ENCODE results near the gene VASH1. TPM values are rescaled to one million over a fixed set of nuclear protein-coding genes. Genes with fewer than 3 reads are reported as not detected.
A peak's percentile ranks its signal among the peaks of the same experiment; 100 is the strongest.

VASH1 gene
- total RNA-seq, 1 donor from 2014 or later: 90.8 TPM

- peak; percentile 36 for DNase-seq
These were observed 11.3 kb downstream of the VASH1 start for GRCh38 chr14:76772300-76773187.

DNA sequence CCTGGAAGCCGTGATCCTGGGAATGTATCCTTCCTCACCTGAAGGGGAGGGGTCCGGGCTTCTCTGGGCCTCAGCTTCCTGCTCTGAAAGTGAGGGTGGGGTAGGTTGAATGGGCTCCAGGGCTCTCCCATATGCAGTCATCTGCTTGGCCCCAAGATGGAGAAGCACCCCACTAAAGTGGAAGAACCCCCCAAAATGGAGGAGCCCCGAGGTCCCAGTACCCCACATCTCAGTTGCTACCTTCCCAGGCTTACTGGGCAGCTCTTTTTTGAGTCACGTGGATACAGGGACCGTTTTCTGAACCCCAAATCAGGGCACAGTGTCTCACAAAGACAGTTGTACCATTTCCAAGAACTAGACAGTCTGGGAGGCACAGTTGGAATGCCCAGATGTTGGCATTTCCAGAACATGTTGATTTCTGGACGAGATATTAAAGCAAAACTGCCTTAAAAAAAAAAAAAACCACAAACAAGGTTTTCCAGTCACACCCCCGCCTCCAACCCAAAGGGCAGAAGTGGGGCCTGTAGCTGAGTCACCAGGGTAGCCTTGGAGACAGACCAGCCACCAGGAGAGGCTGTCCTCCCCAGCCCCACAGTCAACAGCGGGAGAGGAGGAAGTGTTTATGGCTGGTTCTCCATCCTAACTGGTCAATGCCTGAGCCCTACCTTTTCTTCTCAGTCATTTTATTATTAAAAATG is 12.1 kb downstream of the VASH1 start:
- DNase-seq: peak; percentile 28

- no peak for DNase-seq
These were observed 12.9 kb downstream of the VASH1 start for GRCh38 chr14:76773956-76774820.

- DNase-seq: no peak
These were observed 13.8 kb downstream of the VASH1 start for GRCh38 chr14:76774821-76775694.

DNA sequence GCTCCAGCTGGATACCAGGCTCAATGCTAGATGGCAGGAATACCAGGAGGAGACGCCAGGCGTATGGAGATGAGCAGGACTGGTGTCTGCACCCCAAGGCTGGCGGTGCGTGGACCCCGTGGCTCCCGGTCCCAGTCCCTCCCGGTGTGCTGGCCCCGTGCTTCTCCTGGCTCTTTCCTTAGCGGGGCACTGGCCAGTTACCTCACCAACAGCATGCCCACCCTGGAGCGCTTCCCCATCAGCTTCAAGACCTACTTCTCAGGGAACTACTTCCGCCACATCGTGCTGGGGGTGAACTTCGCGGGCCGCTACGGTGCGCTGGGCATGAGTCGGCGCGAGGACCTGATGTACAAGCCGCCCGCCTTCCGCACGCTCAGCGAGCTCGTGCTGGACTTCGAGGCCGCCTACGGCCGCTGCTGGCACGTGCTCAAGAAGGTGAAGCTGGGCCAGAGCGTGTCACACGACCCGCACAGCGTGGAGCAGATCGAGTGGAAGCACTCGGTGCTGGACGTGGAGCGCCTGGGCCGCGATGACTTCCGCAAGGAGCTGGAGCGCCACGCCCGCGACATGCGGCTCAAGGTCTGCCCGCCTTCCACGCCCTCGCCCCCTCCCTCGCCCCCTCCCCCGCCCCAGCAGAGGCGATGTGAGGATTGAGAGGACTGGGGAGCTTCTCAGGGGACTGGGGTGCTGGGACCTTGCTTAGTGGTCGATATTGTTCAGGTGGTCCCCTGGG is 14.6 kb downstream of the VASH1 start:
- no peak for DNase-seq

- DNase-seq: no peak
These were observed 15.4 kb downstream of the VASH1 start for GRCh38 chr14:76776428-76777251.

- no peak for DNase-seq
These were observed 16.5 kb downstream of the VASH1 start for GRCh38 chr14:76777721-76778120.

DNA sequence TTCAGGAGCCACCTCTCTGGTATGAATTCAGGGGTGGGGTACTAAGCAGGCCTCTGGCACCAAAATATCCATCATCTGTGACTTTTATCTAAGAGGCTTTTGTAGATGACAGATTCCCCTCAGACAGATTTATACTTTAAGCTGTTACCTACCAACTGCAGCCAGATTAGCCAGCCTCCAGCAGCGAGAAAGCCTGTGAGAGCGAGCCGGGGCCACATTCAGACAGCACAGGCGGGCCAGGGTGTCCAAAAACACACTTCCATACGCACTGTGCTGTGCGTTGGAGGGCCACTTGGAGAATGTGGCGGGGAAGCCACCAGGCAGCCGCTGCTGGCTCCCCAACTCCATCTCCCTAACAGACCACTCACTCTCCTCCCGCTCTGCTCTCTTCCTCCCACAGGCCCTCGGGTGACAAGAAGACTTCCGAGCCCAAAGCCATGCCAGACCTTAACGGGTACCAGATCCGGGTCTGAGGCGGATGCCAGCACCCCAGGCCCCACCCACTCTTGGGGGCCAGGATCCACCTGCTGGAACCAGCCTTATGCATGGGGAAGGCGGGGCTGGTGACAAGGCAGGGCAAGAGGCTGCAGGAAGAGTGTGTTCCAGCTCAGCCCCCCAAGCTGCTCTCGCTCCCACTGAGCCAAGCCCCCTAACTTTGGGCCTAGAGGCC is 17.4 kb downstream of the VASH1 start:
- DNase-seq: no peak

GRCh38 chr14:76779221-76780057 is 18.2 kb downstream of the VASH1 start:
- DNase-seq: no peak

GRCh38 chr14:76780058-76780345 is 18.7 kb downstream of the VASH1 start:
- DNase-seq: no peak

- no peak for DNase-seq
These were observed 19.1 kb downstream of the VASH1 start for GRCh38 chr14:76780360-76780759.

DNA sequence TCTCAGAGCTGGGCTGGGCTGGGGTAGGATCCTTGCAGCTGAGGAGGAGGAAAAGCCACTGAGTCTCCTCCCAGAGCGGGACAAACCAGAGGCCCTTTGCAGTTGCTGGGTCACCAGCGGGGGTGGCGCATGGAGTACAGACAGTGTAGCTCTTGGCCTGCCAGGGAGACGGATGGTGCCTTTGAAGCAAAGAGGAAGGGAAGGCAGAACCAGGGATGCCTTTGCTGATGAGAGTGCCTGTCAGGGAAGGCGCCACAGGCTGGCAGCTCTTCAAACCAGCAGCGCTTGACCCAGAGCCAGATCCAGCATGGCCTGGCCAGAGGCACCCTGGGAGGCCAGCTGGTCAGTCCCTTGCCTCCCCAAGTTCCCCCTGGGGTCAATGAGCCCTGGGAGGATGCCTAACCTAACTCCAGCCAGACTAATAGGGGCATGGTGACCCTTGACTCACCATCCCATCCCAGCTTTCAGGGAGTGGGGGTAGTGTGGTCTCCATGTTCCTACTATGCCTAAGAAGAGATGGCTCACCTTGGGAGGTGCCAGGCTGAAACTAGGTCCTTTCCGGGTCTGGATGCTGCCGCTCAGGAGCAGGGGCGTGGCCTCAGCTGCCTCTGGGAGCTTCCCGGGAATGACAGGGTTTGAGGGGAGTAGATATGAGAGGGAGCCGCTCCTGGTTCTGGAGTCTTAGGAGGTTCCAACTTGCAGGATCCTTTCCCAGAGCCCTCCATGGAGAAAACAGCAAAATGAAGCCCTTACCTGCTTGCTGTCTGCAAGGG is 19.8 kb downstream of the VASH1 start:
- peak; percentile 79 for DNase-seq

DNA sequence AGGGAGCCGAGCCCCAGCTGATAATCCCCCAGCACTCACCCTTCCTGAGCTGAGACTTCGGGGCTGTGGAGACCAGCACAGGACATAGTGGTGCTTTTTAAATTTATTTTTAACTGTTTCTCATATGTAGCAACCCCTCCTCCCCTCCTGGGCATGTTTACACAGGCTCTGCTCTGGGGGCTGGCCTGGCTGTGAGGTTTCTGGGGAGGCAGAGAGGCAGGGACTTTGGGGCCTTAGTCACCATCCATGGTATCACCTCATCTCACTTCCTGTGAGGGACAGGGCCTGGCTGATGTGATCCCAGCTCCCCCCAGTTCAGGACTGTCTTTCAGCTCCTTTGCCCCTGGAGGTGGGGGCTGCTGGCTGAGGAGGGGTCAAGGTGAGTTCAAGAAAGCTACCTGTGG is 20.4 kb downstream of the VASH1 start:
- DNase-seq: no peak

- no peak for DNase-seq
These were observed 21.0 kb downstream of the VASH1 start for GRCh38 chr14:76782115-76782884.

GRCh38 chr14:76782885-76783566 is 21.8 kb downstream of the VASH1 start:
- no peak for DNase-seq

- no peak for DNase-seq
These were observed 23.1 kb downstream of the VASH1 start for GRCh38 chr14:76784266-76784874.
